Measurements from ENCODE around the gene HRH2. TPM values are rescaled to one million over a fixed set of nuclear protein-coding genes. Genes with fewer than 3 reads are reported as not detected.

HRH2 gene
- total and polyA plus RNA-seq, 3 donors from 2014 or later: 0.47 to 1.4 (median 1.3) TPM

GRCh38 chr5:175724314-175725275 lies 66.7 kb downstream of the HRH2 start:
- Histone ChIP-seq H3K4me3 (no peak overlapping the region), H3K27ac (no peak overlapping the region), H3K36me3 (ENCODE audit: low read depth, missing control alignments) (no peaks in the 10 kb centered on the region), H3K4me1 (no peaks in the 10 kb centered on the region), H3K9me3 (no peaks in the 10 kb centered on the region), H3K27me3 (no peaks in the 10 kb centered on the region)
- WGBS, 2 donors: 68 to 73% methylated on average over 15 of the region's 15 CpGs
- intact Hi-C loops (cut with DNase I; ENCODE audit: low total_unique reads): no loop called here
- DNase-seq: no peak
- TF ChIP-seq, protein P1, sequence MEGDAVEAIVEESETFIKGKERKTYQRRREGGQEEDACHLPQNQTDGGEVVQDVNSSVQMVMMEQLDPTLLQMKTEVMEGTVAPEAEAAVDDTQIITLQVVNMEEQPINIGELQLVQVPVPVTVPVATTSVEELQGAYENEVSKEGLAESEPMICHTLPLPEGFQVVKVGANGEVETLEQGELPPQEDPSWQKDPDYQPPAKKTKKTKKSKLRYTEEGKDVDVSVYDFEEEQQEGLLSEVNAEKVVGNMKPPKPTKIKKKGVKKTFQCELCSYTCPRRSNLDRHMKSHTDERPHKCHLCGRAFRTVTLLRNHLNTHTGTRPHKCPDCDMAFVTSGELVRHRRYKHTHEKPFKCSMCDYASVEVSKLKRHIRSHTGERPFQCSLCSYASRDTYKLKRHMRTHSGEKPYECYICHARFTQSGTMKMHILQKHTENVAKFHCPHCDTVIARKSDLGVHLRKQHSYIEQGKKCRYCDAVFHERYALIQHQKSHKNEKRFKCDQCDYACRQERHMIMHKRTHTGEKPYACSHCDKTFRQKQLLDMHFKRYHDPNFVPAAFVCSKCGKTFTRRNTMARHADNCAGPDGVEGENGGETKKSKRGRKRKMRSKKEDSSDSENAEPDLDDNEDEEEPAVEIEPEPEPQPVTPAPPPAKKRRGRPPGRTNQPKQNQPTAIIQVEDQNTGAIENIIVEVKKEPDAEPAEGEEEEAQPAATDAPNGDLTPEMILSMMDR (IDR thresholded peaks at IDR 0.05): no peak
- no peak for TF ChIP-seq POLR2A (IDR thresholded peaks at IDR 0.05)

GRCh38 chr5:175728316-175728715 lies 70.4 kb downstream of the HRH2 start:
- TF ChIP-seq, protein P1 (IDR thresholded peaks at IDR 0.05): no peak
- no peak for TF ChIP-seq POLR2A (IDR thresholded peaks at IDR 0.05)
- Histone ChIP-seq H3K4me3 (no peak overlapping the region), H3K4me1 (no peaks in the 10 kb centered on the region), H3K36me3 (ENCODE audit: low read depth, missing control alignments) (no peaks in the 10 kb centered on the region), H3K9me3 (no peaks in the 10 kb centered on the region), H3K27me3 (no peaks in the 10 kb centered on the region), H3K27ac (no peak overlapping the region)
- no peak for DNase-seq
- intact Hi-C loops (cut with DNase I; ENCODE audit: low total_unique reads): no loop called here
- WGBS, 2 donors: 45 to 60% methylated on average over 6 to 12 of the region's 12 CpGs

DNA sequence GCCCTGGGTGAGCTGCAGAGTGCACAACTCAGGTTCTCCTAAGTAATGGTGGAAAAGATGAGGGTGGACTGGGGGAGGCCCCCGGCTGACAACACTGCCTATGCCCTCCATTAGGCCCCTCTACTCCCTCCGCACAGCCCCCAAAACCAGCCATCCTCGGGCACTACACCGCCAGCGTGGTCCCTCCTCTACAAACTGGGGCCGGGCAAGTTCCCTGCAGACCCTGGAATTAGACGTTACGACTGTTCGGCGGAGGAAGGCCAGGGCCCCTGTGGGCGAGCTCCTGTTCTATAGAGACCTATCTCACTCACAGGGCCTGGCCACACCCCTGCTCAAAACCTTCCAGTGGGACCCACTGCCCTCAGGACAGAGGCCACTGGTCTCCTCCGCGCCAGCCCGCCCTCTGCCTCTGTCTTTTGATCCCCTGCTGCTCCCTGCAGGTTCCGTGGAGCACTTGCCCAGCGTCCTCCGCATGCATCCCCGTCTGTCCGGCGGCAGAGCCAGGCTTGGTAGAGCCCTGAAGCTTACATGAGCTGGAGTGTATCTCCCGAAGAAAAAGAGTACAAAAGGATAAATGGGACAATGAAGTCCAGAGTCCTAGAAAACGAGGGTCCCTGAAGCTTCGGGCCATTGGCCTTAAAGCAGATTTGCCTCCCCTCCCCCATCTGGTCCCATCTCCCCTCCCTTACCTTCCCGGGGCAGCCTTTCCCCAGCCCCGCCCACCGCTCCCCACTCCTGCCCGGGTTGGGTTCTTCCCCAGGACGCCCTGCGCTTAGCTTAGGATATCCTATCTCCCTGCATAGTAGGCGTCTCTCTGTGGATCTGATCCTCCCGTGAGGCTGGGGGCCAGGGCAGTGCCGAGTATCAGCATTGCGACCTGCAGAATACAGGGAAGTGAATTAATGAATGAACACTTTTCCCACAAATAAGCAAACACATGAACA lies 71.3 kb downstream of the HRH2 start:
- 14 to 15% methylated on average over 16 to 33 of the region's 33 CpGs for WGBS, 2 donors
- intact Hi-C loops (cut with DNase I; ENCODE audit: low total_unique reads): no loop called here
- TF ChIP-seq, protein P1 (IDR thresholded peaks at IDR 0.05): no peak
- no peak for TF ChIP-seq POLR2A (IDR thresholded peaks at IDR 0.05)
- peak; percentile 41 for DNase-seq
- Histone ChIP-seq H3K27ac (no peak overlapping the region), H3K4me1 (no peaks in the 10 kb centered on the region), H3K27me3 (no peaks in the 10 kb centered on the region), H3K36me3 (ENCODE audit: low read depth, missing control alignments) (no peaks in the 10 kb centered on the region), H3K9me3 (no peaks in the 10 kb centered on the region), H3K4me3 (peak overlapping the region in 1 of 2 donors; percentile 7)

- peak; percentile 97 for DNase-seq
- H3K4me3 ChIP-seq: no peak overlapping the region
- no peaks in the 10 kb centered on the region for H3K27me3 ChIP-seq
- H3K9me3 ChIP-seq: no peaks in the 10 kb centered on the region
- 3 to 23% methylated on average over 4 to 9 of the region's 9 CpGs for WGBS, 2 donors
- H3K4me1 ChIP-seq: no peaks in the 10 kb centered on the region
- TF ChIP-seq POLR2A (IDR thresholded peaks at IDR 0.05): no peak
- TF ChIP-seq, protein P1 (IDR thresholded peaks at IDR 0.05): peak; percentile 96 to 99 (median 97)
- no peaks in the 10 kb centered on the region for H3K36me3 ChIP-seq (ENCODE audit: low read depth, missing control alignments)
- no peak overlapping the region for H3K27ac ChIP-seq
- intact Hi-C loops (cut with DNase I; ENCODE audit: low total_unique reads): no loop called here
Measured at GRCh38 chr5:175729829-175730277, 72.0 kb downstream of the HRH2 start.
